Stimulated activated CD8-positive, alpha-beta memory T cell treated with anti-CD3 and anti-CD28 coated beads, Interleukin-7, amount 100 ng/mL, for 48 hours (primary cell): ENCODE measurements around the gene MYEF2.

Experiments
- DNase-seq, 2 donors: peaks; one replicate each; pipeline ENCODE4 v3.0.0-alpha.2; 2020; ENCODE audit warnings: low read depth in 1 of 2; ENCODE audit errors: extremely low read depth in 1 of 2

The MYEF2 gene

DNA sequence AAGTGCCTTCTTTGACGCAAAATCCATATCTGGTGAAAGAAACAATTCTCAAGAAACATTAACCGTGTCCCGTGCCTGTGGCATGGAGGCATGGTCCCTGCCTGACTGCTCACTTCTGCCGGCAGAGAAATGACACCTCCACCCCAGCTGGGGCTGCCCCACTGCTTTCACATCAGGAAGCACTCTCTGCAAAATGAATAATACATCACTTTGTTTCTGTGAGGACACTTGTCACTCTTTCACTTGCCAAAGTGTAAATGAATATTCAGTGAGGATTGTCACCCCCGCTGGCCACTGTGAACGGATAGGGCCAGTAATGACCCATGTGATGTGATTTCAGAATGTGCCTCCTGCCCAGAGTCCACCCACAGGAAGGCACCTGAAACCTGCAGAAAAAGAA lies 88.4 kb downstream of the MYEF2 start:
- no peak for DNase-seq

DNA sequence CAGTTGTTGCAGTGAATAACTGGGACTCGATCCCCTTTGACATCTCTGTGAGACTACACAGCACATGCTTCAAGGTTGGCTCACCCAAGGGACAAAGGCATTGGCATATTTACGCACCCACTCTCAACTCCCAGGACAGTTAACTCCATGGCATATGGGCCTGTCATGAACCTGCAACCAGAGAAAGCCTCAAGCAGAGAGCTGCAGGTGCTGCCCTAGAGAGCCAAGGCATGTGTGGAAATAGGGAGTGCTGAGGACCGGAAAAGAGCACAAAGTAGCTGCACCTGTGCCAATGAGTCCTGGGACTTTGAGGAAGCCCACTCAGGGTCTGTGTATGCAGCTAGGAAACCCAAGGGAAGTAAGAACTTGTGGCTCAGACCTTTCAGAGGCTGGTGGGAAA lies 90.3 kb downstream of the MYEF2 start:
- DNase-seq = no peak

DNA sequence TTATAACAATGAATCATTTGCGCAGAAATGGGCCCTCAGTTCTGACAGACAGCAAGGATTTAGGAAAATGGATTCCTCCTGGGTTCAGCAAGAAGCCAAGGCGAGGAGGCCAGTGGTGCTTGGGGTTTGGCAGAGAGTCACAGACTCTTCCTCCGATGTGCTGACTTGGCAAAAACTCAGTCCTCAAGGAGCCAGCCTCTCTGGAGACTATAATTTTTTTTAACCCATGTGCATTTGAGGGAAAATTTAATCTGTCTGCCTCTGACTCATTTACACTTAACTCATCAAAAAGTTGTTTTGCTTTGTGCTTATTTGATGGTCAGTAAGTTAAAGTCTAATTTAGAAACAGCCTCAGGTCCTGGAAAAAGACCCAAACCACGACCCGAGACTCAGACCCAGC lies 91.5 kb downstream of the MYEF2 start:
- no peak for DNase-seq

DNA sequence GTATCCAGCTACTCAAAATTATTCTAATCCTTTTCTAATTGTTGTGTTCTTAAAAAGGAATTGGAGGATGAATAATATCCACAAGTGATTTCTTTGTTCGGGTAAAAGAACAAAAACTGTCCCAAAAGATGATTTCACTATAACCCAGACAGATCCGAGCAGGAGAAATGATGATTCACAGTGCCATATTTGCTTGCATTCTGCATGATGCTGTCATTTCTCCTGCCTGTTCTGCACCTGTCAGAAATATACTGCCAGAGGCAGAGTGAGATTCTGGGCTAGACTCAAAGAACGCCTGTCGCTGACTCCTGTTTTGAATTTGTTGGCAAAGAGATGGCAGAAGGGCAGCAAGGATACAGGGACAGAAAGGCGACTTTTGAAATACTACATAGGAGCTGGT lies 92.0 kb downstream of the MYEF2 start:
- no peak for DNase-seq

DNA sequence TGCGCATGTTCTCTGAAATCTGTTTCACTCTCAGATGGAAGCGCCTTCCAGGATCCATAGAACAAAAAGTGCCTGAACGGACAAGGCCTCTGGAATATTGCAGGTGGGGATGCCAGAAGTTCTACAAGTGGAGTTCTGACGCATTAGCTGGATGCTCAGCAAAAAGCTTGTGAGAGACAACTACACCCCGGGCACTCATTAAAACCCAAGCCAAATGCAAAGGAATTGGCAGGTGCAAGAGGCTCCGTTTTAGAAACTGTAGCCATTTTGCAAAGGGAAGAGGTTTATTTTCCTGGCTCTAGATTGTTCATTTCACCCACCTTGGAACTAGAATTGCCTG lies 92.5 kb downstream of the MYEF2 start:
- DNase-seq = no peak

DNA sequence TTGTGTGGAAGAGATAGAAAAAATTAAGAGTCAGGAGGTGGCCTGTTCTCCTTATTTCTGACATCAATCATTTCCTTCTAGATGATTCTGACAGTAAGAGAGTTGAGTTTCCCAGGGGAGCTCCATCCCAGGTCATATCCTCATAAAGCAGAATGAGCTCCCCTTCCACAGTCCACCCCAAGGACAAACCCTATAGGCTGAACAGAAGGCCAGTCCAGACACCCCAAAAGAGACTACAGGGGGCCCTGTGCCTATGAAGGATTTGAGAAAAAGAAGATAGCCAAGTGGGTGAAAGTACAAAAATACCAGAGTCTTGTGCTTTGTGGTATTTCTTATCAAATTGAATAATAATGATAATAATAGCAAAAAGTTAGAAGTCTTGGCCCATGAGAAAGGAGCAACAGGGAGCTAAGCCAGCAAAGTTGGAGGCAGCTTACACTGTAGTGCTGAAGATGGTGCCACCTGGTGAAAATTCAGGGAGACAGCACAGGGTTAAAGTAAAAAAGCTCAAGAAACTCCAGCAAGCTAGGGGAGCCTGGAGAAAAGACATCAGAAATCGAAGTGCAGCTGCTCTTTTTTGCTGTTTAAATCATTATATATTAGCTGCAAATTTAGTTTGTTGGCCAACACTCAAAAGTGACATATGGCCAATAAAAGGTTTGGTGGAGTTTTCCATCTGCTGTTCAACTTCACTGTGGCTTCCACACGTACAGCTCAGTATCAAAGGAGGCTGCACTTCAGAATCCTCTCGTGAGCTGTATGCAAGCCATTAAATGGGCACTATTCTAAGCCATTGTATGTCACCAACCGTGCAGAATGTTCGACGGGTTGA lies 93.1 kb downstream of the MYEF2 start:
- DNase-seq = no peak
